DND-41 (cell line): Measurements from ENCODE around the gene SPPL3.

Experiments used
- ATAC-seq: fragments of 200-7000 bp; cut with Tn5 transposase; 3 replicates; pipeline ENCODE4 v1.9.1; 2021; ENCODE audit warnings: low read depth; ENCODE audit not compliant: insufficient read depth
- DNase-seq: peaks from one replicate; pipeline ENCODE4 v3.0.0-alpha.2; 2020
- H2AFZ ChIP-seq: 2 replicates; pipeline ENCODE4 v1.6.0; 2012; ENCODE audit warnings: low read depth, low read length
- H3K27ac ChIP-seq: 2 replicates; pipeline ENCODE4 v1.5.1; 2012; ENCODE audit warnings: low read length, inconsistent platforms
- H3K27me3 ChIP-seq: fragments of 200-600 bp; sonication (generic); 2 replicates; pipeline ENCODE4 v1.6.0; 2012; ENCODE audit warnings: low read length, mild to moderate bottlenecking, inconsistent platforms; ENCODE audit not compliant: insufficient read depth, poor library complexity
- H3K36me3 ChIP-seq: 2 replicates; pipeline ENCODE4 v1.5.1; 2012; ENCODE audit warnings: low read length, inconsistent platforms; ENCODE audit not compliant: insufficient read depth
- H3K4me1 ChIP-seq: 2 replicates; pipeline ENCODE4 v1.5.1; 2012; ENCODE audit warnings: mild to moderate bottlenecking, low read length; ENCODE audit not compliant: insufficient read depth
- H3K4me2 ChIP-seq: 2 replicates; pipeline ENCODE4 v1.6.0; 2012; ENCODE audit warnings: mild to moderate bottlenecking, moderate library complexity, low read length, inconsistent platforms; ENCODE audit not compliant: insufficient read depth
- H3K4me3 ChIP-seq, 2 experiments: fragments of 200-600 bp in 1 of 2; shearing (Covaris generic) in 1 of 2; 2 replicates each; pipeline ENCODE4 v1.5.1; 2012 to 2016; ENCODE audit warnings: inconsistent platforms in 2 of 2, low read length in 2 of 2, mild to moderate bottlenecking in 2 of 2, low read depth in 1 of 2, moderate library complexity in 1 of 2
- H3K79me2 ChIP-seq: 2 replicates; pipeline ENCODE4 v1.6.0; 2012; ENCODE audit warnings: low read length, inconsistent platforms; ENCODE audit not compliant: insufficient read depth
- H3K9ac ChIP-seq: 2 replicates; pipeline ENCODE4 v1.6.0; 2012; ENCODE audit warnings: low read depth, mild to moderate bottlenecking, inconsistent platforms, low read length, moderate library complexity
- H3K9me3 ChIP-seq: 2 replicates; pipeline ENCODE4 v1.5.1; 2012; ENCODE audit warnings: low read length, moderate library complexity, mild to moderate bottlenecking, inconsistent platforms; ENCODE audit not compliant: insufficient read depth, severe bottlenecking
- H4K20me1 ChIP-seq: 2 replicates; pipeline ENCODE4 v1.6.0; 2012; ENCODE audit warnings: low read length; ENCODE audit not compliant: insufficient read depth
- CTCF ChIP-seq: IDR thresholded peaks from 2 replicates; pipeline ENCODE4 v1.5.1; 2012; ENCODE audit warnings: borderline replicate concordance, low read length, moderate library complexity, mild to moderate bottlenecking; ENCODE audit not compliant: poor library complexity, severe bottlenecking; ENCODE audit errors: extremely low read depth
- EZH2 ChIP-seq: IDR thresholded peaks from 3 replicates; pipeline ENCODE4 v1.6.1; 2012; ENCODE audit warnings: borderline replicate concordance, low read depth, mild to moderate bottlenecking, moderate library complexity, low read length, inconsistent platforms; ENCODE audit not compliant: severe bottlenecking

SPPL3 gene

GRCh38 chr12:120822832-120823503 is 81.2 kb downstream of the SPPL3 start:
- H3K36me3 ChIP-seq, result no peaks in the 10 kb centered on the region
- H3K79me2 ChIP-seq, result peaks cover 86% of the 10 kb centered on the region
- DNase-seq, result no peak
- H2AFZ ChIP-seq, result no peak overlapping the region
- H3K4me2 ChIP-seq, result no peak overlapping the region
- H3K9ac ChIP-seq, result no peak overlapping the region
- TF ChIP-seq EZH2, result no peak
- no peak for TF ChIP-seq CTCF
- no peaks in the 10 kb centered on the region for H3K27me3 ChIP-seq
- ATAC-seq, result no peak
- no peak overlapping the region for H3K27ac ChIP-seq
- no peak overlapping the region for H3K4me3 ChIP-seq
- no peaks in the 10 kb centered on the region for H3K4me1 ChIP-seq
- H3K9me3 ChIP-seq, result no peaks in the 10 kb centered on the region
- H4K20me1 ChIP-seq, result peaks cover 40% of the 10 kb centered on the region

GRCh38 chr12:120821878-120822277 is 82.3 kb downstream of the SPPL3 start:
- no peaks in the 10 kb centered on the region for H3K36me3 ChIP-seq
- DNase-seq, result no peak
- H3K79me2 ChIP-seq, result peaks cover 90% of the 10 kb centered on the region
- no peak for TF ChIP-seq EZH2
- H3K9ac ChIP-seq, result no peak overlapping the region
- H3K4me3 ChIP-seq, result no peak overlapping the region
- H3K27me3 ChIP-seq, result no peaks in the 10 kb centered on the region
- H3K4me2 ChIP-seq, result no peak overlapping the region
- no peak overlapping the region for H2AFZ ChIP-seq
- no peak for ATAC-seq
- H3K27ac ChIP-seq, result no peak overlapping the region
- H3K4me1 ChIP-seq, result no peaks in the 10 kb centered on the region
- H3K9me3 ChIP-seq, result no peaks in the 10 kb centered on the region
- H4K20me1 ChIP-seq, result peaks cover 39% of the 10 kb centered on the region

GRCh38 chr12:120820884-120821510 is 83.2 kb downstream of the SPPL3 start:
- H2AFZ ChIP-seq, result no peak overlapping the region
- no peak overlapping the region for H3K4me3 ChIP-seq
- H3K4me1 ChIP-seq, result no peaks in the 10 kb centered on the region
- DNase-seq, result no peak
- no peak overlapping the region for H3K4me2 ChIP-seq
- no peak for TF ChIP-seq EZH2
- TF ChIP-seq CTCF, result no peak
- peaks cover 90% of the 10 kb centered on the region for H3K79me2 ChIP-seq
- no peak overlapping the region for H3K9ac ChIP-seq
- H3K27me3 ChIP-seq, result no peaks in the 10 kb centered on the region
- H3K27ac ChIP-seq, result no peak overlapping the region
- H3K9me3 ChIP-seq, result no peaks in the 10 kb centered on the region
- H4K20me1 ChIP-seq, result peaks cover 37% of the 10 kb centered on the region
- no peak for ATAC-seq
- no peaks in the 10 kb centered on the region for H3K36me3 ChIP-seq

GRCh38 chr12:120818416-120818815 is 85.7 kb downstream of the SPPL3 start:
- H4K20me1 ChIP-seq, result peaks cover 35% of the 10 kb centered on the region
- no peak overlapping the region for H3K4me2 ChIP-seq
- TF ChIP-seq CTCF (no peak), EZH2 (no peak)
- H3K79me2 ChIP-seq, result peaks cover 90% of the 10 kb centered on the region
- no peaks in the 10 kb centered on the region for H3K36me3 ChIP-seq
- ATAC-seq (no peak), DNase-seq (no peak)
- H3K4me1 ChIP-seq, result no peaks in the 10 kb centered on the region
- H2AFZ ChIP-seq, result no peak overlapping the region
- H3K4me3 ChIP-seq, result no peak overlapping the region
- no peaks in the 10 kb centered on the region for H3K27me3 ChIP-seq
- H3K27ac ChIP-seq, result no peak overlapping the region
- no peaks in the 10 kb centered on the region for H3K9me3 ChIP-seq
- H3K9ac ChIP-seq, result no peak overlapping the region
